CD14-positive monocyte (primary cell): Measurements from ENCODE around the gene MAST4. TPM values are rescaled to one million over a fixed set of nuclear protein-coding genes. Genes with fewer than 3 reads are reported as not detected.

Experiments used
- DNase-seq, 3 donors: peaks; one replicate each; pipeline ENCODE4 v3.0.0-alpha.2; 2011 to 2022
- H2AFZ ChIP-seq: 2 replicates; pipeline ENCODE4 v1.6.0; 2012; ENCODE audit warnings: mild to moderate bottlenecking, low read depth, low read length, inconsistent platforms; ENCODE audit not compliant: insufficient read depth, poor library complexity, severe bottlenecking
- H3K27ac ChIP-seq, 2 donors: 1 replicate in 1 of 2; 2 replicates in 1 of 2; pipeline ENCODE4 v1.5.1; 2012 to 2013; ENCODE audit warnings: low read length in 2 of 2, control low read depth in 1 of 2, inconsistent platforms in 1 of 2, low read depth in 1 of 2, mild to moderate bottlenecking in 1 of 2
- H3K27me3 ChIP-seq, 2 donors: one replicate each; pipeline versions ENCODE4 v1.6.0 to v1.6.1; 2011 to 2013; ENCODE audit warnings: low read length in 2 of 2; ENCODE audit not compliant: control insufficient read depth in 2 of 2, insufficient read depth in 2 of 2
- H3K36me3 ChIP-seq, 2 donors: replicated peaks in 1 of 2; 1 replicate in 1 of 2; 2 replicates in 1 of 2; pipeline versions ENCODE4 v1.5.1 to v1.6.1; 2012 to 2013; ENCODE audit warnings: low read length in 2 of 2, control low read depth in 1 of 2, inconsistent platforms in 1 of 2, mild to moderate bottlenecking in 1 of 2; ENCODE audit not compliant: insufficient read depth in 2 of 2, control insufficient read depth in 1 of 2
- H3K4me1 ChIP-seq, 2 donors: 1 replicate in 1 of 2; 2 replicates in 1 of 2; pipeline versions ENCODE4 v1.5.1 to v1.6.1; 2012 to 2013; ENCODE audit warnings: low read length in 2 of 2, control low read depth in 1 of 2, inconsistent platforms in 1 of 2, mild to moderate bottlenecking in 1 of 2, moderate library complexity in 1 of 2; ENCODE audit not compliant: insufficient read depth in 2 of 2, control insufficient read depth in 1 of 2
- H3K4me2 ChIP-seq: replicated peaks from 2 replicates; pipeline ENCODE3; 2012; ENCODE audit warnings: low read length, moderate library complexity, mild to moderate bottlenecking; ENCODE audit not compliant: poor library complexity, severe bottlenecking; ENCODE audit errors: extremely low read depth
- H3K4me3 ChIP-seq, 3 experiments: fragments of 200-600 bp in 1 of 3; sonication (generic) in 1 of 3; replicated peaks in 1 of 3; 1 replicate in 2 of 3; 2 replicates in 1 of 3; pipeline ENCODE4 v1.5.1; 2011 to 2013; ENCODE audit warnings: low read length in 3 of 3, mild to moderate bottlenecking in 3 of 3, control low read depth in 2 of 3, low read depth in 2 of 3, inconsistent platforms in 1 of 3, moderate library complexity in 1 of 3
- H3K79me2 ChIP-seq: 2 replicates; pipeline ENCODE4 v1.6.0; 2012; ENCODE audit warnings: mild to moderate bottlenecking, control low read depth, inconsistent platforms, low read length, moderate library complexity; ENCODE audit not compliant: insufficient read depth
- H3K9ac ChIP-seq: 2 replicates; pipeline ENCODE4 v1.6.0; 2017; ENCODE audit warnings: low read length, mild to moderate bottlenecking; ENCODE audit not compliant: insufficient read depth, poor library complexity, severe bottlenecking
- H3K9me3 ChIP-seq, 2 donors: replicated peaks in 1 of 2; 1 replicate in 1 of 2; 2 replicates in 1 of 2; pipeline versions ENCODE4 v1.5.1 to v1.6.1; 2012 to 2013; ENCODE audit warnings: low read length in 2 of 2, control low read depth in 1 of 2; ENCODE audit not compliant: control insufficient read depth in 1 of 2, insufficient read depth in 1 of 2
- H4K20me1 ChIP-seq: 2 replicates; pipeline ENCODE4 v1.6.0; 2012; ENCODE audit warnings: mild to moderate bottlenecking, low read length, control low read depth, moderate library complexity; ENCODE audit not compliant: insufficient read depth
- H3K27ac Mint-ChIP-seq, 7 donors: one replicate each; pipeline ENCODE4 v1.8.0; 2020; ENCODE audit warnings: mild to moderate bottlenecking in 7 of 7, mixed read lengths in 7 of 7, moderate library complexity in 6 of 7, inconsistent platforms in 2 of 7
- H3K27me3 Mint-ChIP-seq, 3 donors: one replicate each; pipeline ENCODE4 v1.8.0; 2021 to 2022; ENCODE audit warnings: low read depth in 3 of 3, mild to moderate bottlenecking in 3 of 3, mixed read lengths in 3 of 3, moderate library complexity in 3 of 3, inconsistent platforms in 1 of 3
- H3K36me3 Mint-ChIP-seq, 2 donors: one replicate each; pipeline ENCODE4 v1.8.0; 2020; ENCODE audit warnings: mixed read lengths in 2 of 2, inconsistent platforms in 1 of 2, mild to moderate bottlenecking in 1 of 2
- H3K4me1 Mint-ChIP-seq: one replicate; pipeline ENCODE4 v1.8.0; 2020; ENCODE audit warnings: mild to moderate bottlenecking, mixed read lengths
- H3K4me3 Mint-ChIP-seq, 2 donors: one replicate each; pipeline ENCODE4 v1.8.0; 2020; ENCODE audit warnings: mild to moderate bottlenecking in 2 of 2, mixed read lengths in 2 of 2, moderate library complexity in 1 of 2
- H3K9me3 Mint-ChIP-seq, 7 donors: one replicate each; pipeline ENCODE4 v1.8.0; 2020 to 2022; ENCODE audit warnings: mixed read lengths in 7 of 7, mild to moderate bottlenecking in 6 of 7, moderate library complexity in 6 of 7, inconsistent platforms in 2 of 7
- CTCF ChIP-seq: fragments of 200-600 bp; IDR thresholded peaks from one replicate; pipeline ENCODE4 v1.8.0; 2022; ENCODE audit warnings: antibody characterized with exemption, mild to moderate bottlenecking
- WGBS: methylation state at CpG from one replicate; pipeline ENCODE4 v1.1.5; 2013; ENCODE audit warnings: missing lambda C conversion rate; ENCODE audit not compliant: insufficient coverage; 5-methylcytosine and 5-hydroxymethylcytosine counted together
- intact Hi-C, 2 donors: fragments of 100-400 bp; cut with micrococcal nuclease; formaldehyde crosslinking; loops; one replicate each; pipeline versions ENCODE4 v1.15.0 to v1.15.1; 2023
- polyA plus RNA-seq, 3 donors: library from polyadenylated mRNA; depleted of rRNA in 1 of 3; unstranded in 2 of 3; stranded (reverse) in 1 of 3; fragments of 300-500 nt in 2 of 3; fragments of >200 nt in 1 of 3; fragmentation: Illumina TruSeq in 2 of 3; gene quantifications; 1 replicate in 2 of 3; 2 replicates in 1 of 3; pipeline ENCODE4 v1.2.3, GENCODE V29; 2012 to 2021

MAST4 gene
- polyA plus RNA-seq, 3 donors: 0.03 to 0.24 TPM; not detected in 1

GRCh38 chr5:67038817-67039603, 442.8 kb downstream of the MAST4 start:
- DNase-seq: no peak
- Mint-ChIP-seq H3K4me1 (peaks cover 26% of the 10 kb centered on the region), H3K27me3 (peaks cover 0 to 1% (median 0%) of the 10 kb centered on the region in 3 donors), H3K4me3 (no peak overlapping the region), H3K9me3 (no peaks in the 10 kb centered on the region), H3K36me3 (no peaks in the 10 kb centered on the region), H3K27ac (no peak overlapping the region)
- Histone ChIP-seq H3K9me3 (no peaks in the 10 kb centered on the region), H3K4me3 (no peak overlapping the region), H3K4me2 (no peak overlapping the region), H4K20me1 (no peaks in the 10 kb centered on the region), H3K36me3 (no peaks in the 10 kb centered on the region), H2AFZ (no peak overlapping the region), H3K4me1 (peaks cover 12% of the 10 kb centered on the region in 2 donors), H3K27me3 (no peaks in the 10 kb centered on the region), H3K9ac (no peak overlapping the region), H3K27ac (no peak overlapping the region), H3K79me2 (no peaks in the 10 kb centered on the region)
- intact Hi-C loops: no loop called here
- no peak for TF ChIP-seq CTCF
- no CpG with 5 or more reads among the region's 4 CpGs for WGBS

DNA sequence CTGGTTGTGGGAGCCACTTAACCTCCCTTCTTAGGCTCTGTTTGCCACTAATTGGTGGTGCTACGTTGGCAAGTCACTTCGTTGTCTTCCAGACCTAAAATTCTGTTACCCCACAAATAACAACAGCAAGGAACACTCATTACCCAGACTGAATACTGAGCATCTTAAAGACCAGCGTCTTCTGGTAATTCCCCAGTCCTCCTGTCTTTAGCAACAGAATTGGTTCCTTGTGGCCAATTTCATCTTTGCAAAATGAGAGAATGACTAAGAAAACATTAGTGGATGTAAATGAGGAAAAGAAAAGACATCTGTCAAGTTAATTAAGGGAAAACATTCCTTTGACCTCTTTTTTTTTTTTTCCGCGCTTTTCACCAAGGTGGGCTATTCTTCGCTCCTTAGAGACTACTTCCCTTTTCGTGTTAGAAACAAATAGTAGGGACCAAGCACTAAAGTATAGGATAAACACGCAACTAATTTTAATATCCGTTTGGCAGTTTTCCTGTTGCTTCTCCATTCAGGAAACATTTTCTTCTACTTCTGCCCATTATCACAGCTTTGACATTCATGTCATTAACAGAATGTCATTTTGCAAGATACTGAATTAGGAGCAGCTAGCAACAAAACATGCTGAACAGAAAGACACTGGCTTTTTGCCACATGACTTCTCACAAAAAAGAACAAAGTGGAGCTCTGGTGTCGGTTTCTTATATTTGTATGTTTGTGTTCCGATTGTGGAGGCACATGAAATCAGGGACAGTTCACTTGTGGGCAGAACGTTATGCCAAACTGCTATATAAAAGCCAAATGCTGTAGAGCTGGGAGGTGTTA, 446.2 kb downstream of the MAST4 start:
- Histone ChIP-seq H3K27me3 (no peaks in the 10 kb centered on the region), H3K79me2 (no peaks in the 10 kb centered on the region), H3K9me3 (no peaks in the 10 kb centered on the region), H3K36me3 (no peaks in the 10 kb centered on the region), H3K9ac (no peak overlapping the region), H3K4me3 (no peak overlapping the region), H2AFZ (no peak overlapping the region), H4K20me1 (no peaks in the 10 kb centered on the region), H3K27ac (no peak overlapping the region), H3K4me1 (peaks cover 5 to 7% of the 10 kb centered on the region in 2 donors), H3K4me2 (peak overlapping the region; percentile 27)
- no peak for DNase-seq
- intact Hi-C loops: no loop called here
- Mint-ChIP-seq H3K4me1 (peaks cover 15% of the 10 kb centered on the region), H3K36me3 (no peaks in the 10 kb centered on the region), H3K9me3 (no peaks in the 10 kb centered on the region), H3K27ac (peak overlapping the region in 2 of 7 donors; percentile 41 to 47), H3K4me3 (peak overlapping the region in 1 of 2 donors; percentile 61), H3K27me3 (peaks cover 0 to 2% (median 1%) of the 10 kb centered on the region in 3 donors)
- whole genome bisulfite sequencing: 35% methylated on average over 5 of the region's 12 CpGs
- no peak for TF ChIP-seq CTCF
